GM12874 (cell line): ENCODE measurements around the gene KRT23.

Source experiments
- TF ChIP-seq, protein P1 (sequence below): IDR thresholded peaks from 2 replicates; pipeline ENCODE4 v1.5.1; 2011; ENCODE audit warnings: low read depth, mild to moderate bottlenecking, control low read depth, low read length, moderate library complexity; ENCODE audit not compliant: insufficient read depth

KRT23 gene

DNA sequence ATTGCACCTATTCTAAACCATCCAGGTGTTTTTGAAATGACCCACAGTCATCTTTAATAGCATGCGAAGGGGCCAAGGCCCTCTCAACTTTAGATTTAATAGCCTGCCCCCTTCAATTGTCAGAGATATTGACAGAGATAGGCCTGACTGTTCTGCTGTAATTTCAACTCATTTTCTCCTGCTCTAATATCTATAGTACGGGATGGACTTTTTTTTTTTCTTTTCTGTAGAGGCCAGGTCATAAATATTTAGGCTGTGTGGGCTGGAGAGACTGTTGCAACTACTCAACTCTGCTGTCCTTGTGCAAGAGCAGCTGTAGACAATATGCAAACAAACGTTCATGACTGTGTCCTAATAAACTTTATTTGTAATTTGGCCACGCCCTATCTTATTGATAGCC lies 27.7 kb downstream of the KRT23 start:
- TF ChIP-seq, protein P1, sequence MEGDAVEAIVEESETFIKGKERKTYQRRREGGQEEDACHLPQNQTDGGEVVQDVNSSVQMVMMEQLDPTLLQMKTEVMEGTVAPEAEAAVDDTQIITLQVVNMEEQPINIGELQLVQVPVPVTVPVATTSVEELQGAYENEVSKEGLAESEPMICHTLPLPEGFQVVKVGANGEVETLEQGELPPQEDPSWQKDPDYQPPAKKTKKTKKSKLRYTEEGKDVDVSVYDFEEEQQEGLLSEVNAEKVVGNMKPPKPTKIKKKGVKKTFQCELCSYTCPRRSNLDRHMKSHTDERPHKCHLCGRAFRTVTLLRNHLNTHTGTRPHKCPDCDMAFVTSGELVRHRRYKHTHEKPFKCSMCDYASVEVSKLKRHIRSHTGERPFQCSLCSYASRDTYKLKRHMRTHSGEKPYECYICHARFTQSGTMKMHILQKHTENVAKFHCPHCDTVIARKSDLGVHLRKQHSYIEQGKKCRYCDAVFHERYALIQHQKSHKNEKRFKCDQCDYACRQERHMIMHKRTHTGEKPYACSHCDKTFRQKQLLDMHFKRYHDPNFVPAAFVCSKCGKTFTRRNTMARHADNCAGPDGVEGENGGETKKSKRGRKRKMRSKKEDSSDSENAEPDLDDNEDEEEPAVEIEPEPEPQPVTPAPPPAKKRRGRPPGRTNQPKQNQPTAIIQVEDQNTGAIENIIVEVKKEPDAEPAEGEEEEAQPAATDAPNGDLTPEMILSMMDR = no peak

DNA sequence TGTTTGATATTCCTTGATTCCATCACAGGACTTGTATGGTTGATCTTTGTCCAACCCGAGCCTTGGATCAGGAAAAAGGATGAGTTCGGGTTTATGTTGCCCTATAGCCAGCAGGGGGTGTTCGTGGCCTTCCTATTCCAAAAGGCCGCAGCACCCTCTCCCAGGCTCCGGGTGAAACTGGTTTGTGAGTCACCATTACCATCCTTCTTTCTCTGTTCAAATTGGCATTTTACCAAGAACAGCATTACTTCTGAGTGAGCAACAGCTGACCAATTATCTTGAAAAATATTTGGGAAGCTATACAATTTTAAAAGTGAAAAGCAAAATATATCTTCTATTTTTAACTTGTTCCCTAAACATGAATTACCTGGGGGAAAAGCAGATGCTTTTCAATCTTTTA lies 28.1 kb downstream of the KRT23 start:
- TF ChIP-seq, protein P1 = peak; percentile 62

DNA sequence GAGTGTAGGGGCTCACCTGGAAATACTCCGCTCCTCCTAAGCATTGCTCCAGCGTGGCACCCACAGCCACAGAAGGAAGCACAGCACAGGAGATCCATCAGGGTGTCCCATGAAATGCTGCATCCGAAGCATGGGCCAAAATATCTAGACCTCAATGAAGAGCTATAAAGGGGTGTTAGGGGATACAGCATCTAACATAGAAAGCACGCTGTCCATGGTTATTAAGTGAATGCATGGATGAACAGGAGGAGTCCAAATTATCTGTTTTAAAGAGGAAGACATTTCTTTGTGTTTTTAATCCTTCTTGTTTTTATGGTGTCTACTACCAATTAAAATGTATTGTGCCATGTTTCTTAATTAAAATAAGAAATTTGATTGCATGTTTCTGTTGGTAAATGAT lies 30.8 kb downstream of the KRT23 start:
- TF ChIP-seq, protein P1 = no peak

DNA sequence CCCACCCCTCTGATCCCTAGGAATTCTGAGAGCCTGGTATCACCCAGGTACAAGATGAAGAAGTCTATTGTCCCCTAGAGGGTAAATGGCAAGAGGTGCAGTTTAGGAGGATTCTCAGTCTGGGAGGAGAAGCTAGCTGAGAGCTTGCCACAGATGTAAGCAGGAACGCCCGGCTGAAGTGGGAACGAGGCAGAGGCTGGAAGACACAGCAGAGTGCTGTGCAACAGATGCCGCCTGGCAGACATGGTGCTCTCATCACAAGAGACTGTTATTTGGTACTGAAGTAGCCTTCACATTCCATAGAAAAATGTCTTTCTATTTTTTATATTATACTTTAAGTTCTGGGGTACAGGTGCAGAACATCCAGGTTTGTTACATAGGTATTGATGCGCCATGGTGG lies 32.1 kb downstream of the KRT23 start:
- TF ChIP-seq, protein P1 = no peak

DNA sequence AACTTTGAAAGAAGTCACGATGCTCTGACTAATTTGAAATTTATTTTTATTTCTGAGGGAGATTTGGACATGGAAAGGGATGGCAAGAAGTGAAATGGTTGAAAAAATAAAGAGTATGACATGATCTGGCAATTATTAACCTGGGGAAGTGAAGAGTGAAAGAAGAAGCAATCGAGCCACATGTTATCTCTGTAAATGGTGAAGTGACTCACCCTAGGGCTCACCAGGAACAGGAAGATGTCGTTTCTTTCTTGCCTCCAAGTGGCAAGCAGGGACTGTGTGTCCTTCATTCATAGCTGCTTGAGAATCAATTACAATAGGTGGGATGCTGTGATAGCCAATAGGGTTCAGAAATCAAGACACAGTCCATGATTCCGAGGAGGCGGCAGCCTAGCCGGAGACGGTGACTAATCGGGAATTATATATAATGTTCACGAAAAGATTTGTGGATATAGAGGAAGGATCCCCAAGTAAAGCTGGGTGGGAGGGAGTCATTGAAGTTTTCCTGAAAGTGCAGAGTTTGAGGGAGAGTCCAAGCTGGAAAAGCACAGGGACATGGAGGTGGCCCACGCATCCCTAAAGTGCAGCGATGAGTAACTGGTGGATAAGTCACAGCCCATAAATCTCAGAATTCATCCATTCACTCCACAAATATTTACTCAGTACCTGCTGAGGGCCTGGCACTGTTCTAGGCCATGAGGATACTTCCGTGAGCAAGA lies 34.2 kb downstream of the KRT23 start:
- TF ChIP-seq, protein P1 = no peak

DNA sequence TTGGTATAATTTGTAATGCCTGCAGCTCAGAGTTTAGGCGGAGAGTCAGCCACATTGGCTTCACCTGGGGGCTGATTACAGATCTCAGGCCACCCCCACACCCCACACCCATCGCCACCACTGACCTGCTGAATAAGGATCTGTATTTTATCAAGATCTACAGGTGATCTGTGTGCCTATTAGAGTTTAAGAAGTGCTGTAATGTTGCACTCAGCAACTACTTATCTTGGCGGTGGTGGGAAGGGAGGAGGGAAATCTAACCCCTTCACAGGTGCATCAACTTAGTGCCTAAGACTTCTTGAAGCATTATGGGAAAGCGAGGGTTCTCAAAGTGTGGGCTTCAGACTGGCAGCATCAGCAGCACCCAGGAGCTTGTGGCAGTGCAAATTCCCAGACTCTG lies 34.9 kb downstream of the KRT23 start:
- TF ChIP-seq, protein P1 = no peak

DNA sequence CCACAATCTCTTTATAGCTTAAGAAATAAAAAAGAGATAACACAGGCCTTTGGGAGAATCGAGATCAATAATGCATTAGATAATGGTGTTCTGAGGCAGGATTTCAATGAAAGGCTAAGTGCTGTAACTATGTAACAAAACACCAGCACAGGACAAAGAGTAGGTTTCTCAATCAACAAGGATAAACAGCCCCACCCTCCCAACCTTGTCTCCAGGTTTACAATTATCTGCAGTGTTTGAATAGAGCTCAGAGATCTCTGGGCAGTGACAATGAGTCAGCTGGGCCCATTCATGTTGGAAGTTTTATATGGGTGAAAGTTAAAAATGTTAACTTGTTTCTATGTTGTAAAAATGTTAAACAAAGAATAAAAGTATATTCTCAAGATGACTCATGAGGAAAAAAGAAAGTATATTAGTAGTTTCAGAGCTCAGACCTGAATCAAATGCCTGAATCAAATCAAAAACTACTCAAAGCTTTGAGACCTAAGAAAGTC lies 35.4 kb downstream of the KRT23 start:
- TF ChIP-seq, protein P1 = no peak
